PC-3 (cell line): ENCODE measurements around the gene LAG3. TPM values are rescaled to one million over a fixed set of nuclear protein-coding genes. Genes with fewer than 3 reads are reported as not detected.

Experiments
- ATAC-seq: fragments of 200-7000 bp; cut with Tn5 transposase; 2 replicates; pipeline ENCODE4 v1.9.1; 2020; ENCODE audit warnings: mild to moderate bottlenecking, moderate library complexity
- BruUV-seq: library from RNA; stranded (reverse); fragments of 400-500 nt; replicated peaks from 2 replicates; lab custom pipeline; 2021; lab: Mats Ljungman, UMichigan
- CTCF ChIA-PET: fragments of 300-600 bp; sonication (Branson Sonifier 250); formaldehyde crosslinking; loops from one replicate; lab custom pipeline; 2022; ENCODE audit warnings: antibody characterized with exemption; lab: Charles Lee
- POLR2A ChIA-PET: fragments of 300-600 bp; sonication (Branson Sonifier 250); formaldehyde crosslinking; loops from one replicate; lab custom pipeline; 2022; ENCODE audit warnings: antibody characterized with exemption; ENCODE audit not compliant: unreplicated experiment; lab: Charles Lee
- DNase-seq: peaks from one replicate; pipeline ENCODE4 v3.0.0-alpha.2; 2015
- H2AFZ ChIP-seq: fragments of 300-600 bp; sonication (generic); 2 replicates; pipeline ENCODE4 v1.6.0; 2016; ENCODE audit warnings: antibody characterized with exemption, low read length
- H3F3A ChIP-seq: fragments of 300-600 bp; sonication (generic); one replicate; pipeline ENCODE4 v1.6.0; 2017; ENCODE audit warnings: antibody characterized with exemption, low read length, control low read depth, mild to moderate bottlenecking; ENCODE audit not compliant: unreplicated experiment
- H3K27ac ChIP-seq: fragments of 300-600 bp; sonication (generic); 2 replicates; pipeline ENCODE4 v1.5.1; 2016; ENCODE audit warnings: mild to moderate bottlenecking, low read length
- H3K27me3 ChIP-seq: fragments of 300-600 bp; sonication (generic); 2 replicates; pipeline ENCODE4 v1.6.1; 2016; ENCODE audit warnings: low read length, mixed read lengths
- H3K36me3 ChIP-seq: fragments of 300-600 bp; sonication (generic); 2 replicates; pipeline ENCODE4 v1.6.1; 2016; ENCODE audit warnings: low read depth, mixed run types, low read length, mixed read lengths
- H3K4me1 ChIP-seq: fragments of 300-600 bp; sonication (generic); 2 replicates; pipeline ENCODE4 v1.5.1; 2016; ENCODE audit warnings: low read length; ENCODE audit not compliant: insufficient read depth
- H3K4me2 ChIP-seq: fragments of 300-600 bp; sonication (generic); 2 replicates; pipeline ENCODE4 v1.6.0; 2016; ENCODE audit warnings: low read length
- H3K4me3 ChIP-seq: fragments of 300-600 bp; sonication (generic); 2 replicates; pipeline ENCODE4 v1.5.1; 2016; ENCODE audit warnings: mild to moderate bottlenecking, low read length, mixed read lengths
- H3K79me2 ChIP-seq: fragments of 300-600 bp; sonication (generic); 2 replicates; pipeline ENCODE4 v1.6.1; 2017; ENCODE audit warnings: low read length, mixed read lengths
- H3K9ac ChIP-seq: fragments of 300-600 bp; sonication (generic); 2 replicates; pipeline ENCODE4 v1.6.0; 2016; ENCODE audit warnings: mild to moderate bottlenecking, low read length
- H3K9me2 ChIP-seq: fragments of 300-600 bp; sonication (generic); replicated peaks from 2 replicates; pipeline ENCODE4 v1.6.1; 2016; ENCODE audit warnings: mixed run types, low read length, mixed read lengths
- H3K9me3 ChIP-seq: fragments of 300-600 bp; sonication (generic); 2 replicates; pipeline ENCODE4 v1.6.1; 2016; ENCODE audit warnings: low read length, mixed read lengths
- H4K20me1 ChIP-seq: fragments of 300-600 bp; sonication (generic); 2 replicates; pipeline ENCODE4 v1.6.1; 2016; ENCODE audit warnings: low read length, mixed read lengths
- EZH2 ChIP-seq: fragments of 300-600 bp; sonication (generic); IDR thresholded peaks from one replicate; pipeline ENCODE4 v1.6.1; 2017; ENCODE audit warnings: antibody characterized with exemption, mild to moderate bottlenecking, low read length; ENCODE audit not compliant: unreplicated experiment
- EZH2phosphoT487 ChIP-seq: fragments of 300-600 bp; sonication (generic); IDR thresholded peaks from 2 replicates; pipeline ENCODE4 v1.6.1; 2018; ENCODE audit warnings: mild to moderate bottlenecking, antibody characterized with exemption, low read length, borderline replicate concordance
- intact Hi-C: fragments of 100-400 bp; cut with micrococcal nuclease; formaldehyde crosslinking; loops from 2 replicates; pipeline ENCODE4 v1.9.0; 2023
- total RNA-seq: library from RNA; depleted of rRNA; stranded (reverse); fragments of >200 nt; gene quantifications from 2 replicates; pipeline ENCODE4 v1.2.3, GENCODE V29; 2014; rRNA removed
- TF ChIP-seq, protein P1 (sequence below): fragments of 300-600 bp; sonication (generic); conservative IDR thresholded peaks from 2 replicates; pipeline ENCODE4 v1.5.1; 2017; ENCODE audit warnings: antibody characterized with exemption, low read depth, mild to moderate bottlenecking, low read length

Gene LAG3
- total RNA-seq, 1 experiment from 2014 or later = 0.58 TPM

- Histone ChIP-seq H4K20me1 (no peaks in the 10 kb centered on the region), H3K9me3 (no peaks in the 10 kb centered on the region), H3K36me3 (no peaks in the 10 kb centered on the region), H3F3A (no peaks in the 10 kb centered on the region), H3K4me3 (no peak overlapping the region), H3K9ac (no peak overlapping the region), H3K9me2 (no peaks in the 10 kb centered on the region), H3K4me2 (peak overlapping the region; percentile 55), H2AFZ (peak overlapping the region; percentile 52; the same call in 1 of the 2 replicates), H3K79me2 (no peaks in the 10 kb centered on the region), H3K27ac (no peak overlapping the region), H3K27me3 (no peaks in the 10 kb centered on the region), H3K4me1 (peaks cover 5% of the 10 kb centered on the region; the same call in 1 of the 2 replicates)
- DNase-seq = peak; percentile 60
- POLR2A ChIA-PET = no interaction called here
- no TSS peak for BruUV-seq
- intact Hi-C loops = no loop called here
- CTCF ChIA-PET = no interaction called here
- ATAC-seq = peak; percentile 51; the same call in 1 of the 2 replicates
- TF ChIP-seq EZH2 (no peak), EZH2phosphoT487 (no peak)
- TF ChIP-seq, protein P1, sequence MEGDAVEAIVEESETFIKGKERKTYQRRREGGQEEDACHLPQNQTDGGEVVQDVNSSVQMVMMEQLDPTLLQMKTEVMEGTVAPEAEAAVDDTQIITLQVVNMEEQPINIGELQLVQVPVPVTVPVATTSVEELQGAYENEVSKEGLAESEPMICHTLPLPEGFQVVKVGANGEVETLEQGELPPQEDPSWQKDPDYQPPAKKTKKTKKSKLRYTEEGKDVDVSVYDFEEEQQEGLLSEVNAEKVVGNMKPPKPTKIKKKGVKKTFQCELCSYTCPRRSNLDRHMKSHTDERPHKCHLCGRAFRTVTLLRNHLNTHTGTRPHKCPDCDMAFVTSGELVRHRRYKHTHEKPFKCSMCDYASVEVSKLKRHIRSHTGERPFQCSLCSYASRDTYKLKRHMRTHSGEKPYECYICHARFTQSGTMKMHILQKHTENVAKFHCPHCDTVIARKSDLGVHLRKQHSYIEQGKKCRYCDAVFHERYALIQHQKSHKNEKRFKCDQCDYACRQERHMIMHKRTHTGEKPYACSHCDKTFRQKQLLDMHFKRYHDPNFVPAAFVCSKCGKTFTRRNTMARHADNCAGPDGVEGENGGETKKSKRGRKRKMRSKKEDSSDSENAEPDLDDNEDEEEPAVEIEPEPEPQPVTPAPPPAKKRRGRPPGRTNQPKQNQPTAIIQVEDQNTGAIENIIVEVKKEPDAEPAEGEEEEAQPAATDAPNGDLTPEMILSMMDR = no peak
Observed at GRCh38 chr12:6827437-6827911, 55.2 kb downstream of the LAG3 start.

Other genes starting within 250 kb of the LAG3 start
- gene GAPDH, start 238.0 kb upstream of the LAG3 start, total RNA-seq = 6,976 and 7,326 TPM in 2 replicates
- gene IFFO1, start 216.5 kb upstream of the LAG3 start, total RNA-seq = 0.11 and 1.0 TPM in 2 replicates
- 63.3 and 83.8 TPM in 2 replicates for gene NOP2, start 204.2 kb upstream of the LAG3 start, total RNA-seq
- 216 and 231 TPM in 2 replicates for gene CHD4, start 165.1 kb upstream of the LAG3 start, total RNA-seq
- gene LPAR5, start 136.6 kb upstream of the LAG3 start, total RNA-seq = 2.3 and 4.3 TPM in 2 replicates
- gene ACRBP, start 125.1 kb upstream of the LAG3 start, total RNA-seq = 0.77 TPM in 1 of 2 replicates, not detected in the other
- 17.0 and 23.8 TPM in 2 replicates for gene ING4, start 109.4 kb upstream of the LAG3 start, total RNA-seq
- 19.6 and 22.3 TPM in 2 replicates for gene ZNF384, start 83.1 kb upstream of the LAG3 start, total RNA-seq
- not detected in 2 replicates for gene PIANP, start 71.7 kb upstream of the LAG3 start, total RNA-seq
- 82.3 and 86.9 TPM in 2 replicates for gene COPS7A, start 48.5 kb upstream of the LAG3 start, total RNA-seq
- gene MLF2, start 19.4 kb upstream of the LAG3 start, total RNA-seq = 222 and 248 TPM in 2 replicates
- gene PTMS, start 6.2 kb upstream of the LAG3 start, total RNA-seq = 46.4 and 84.7 TPM in 2 replicates
- gene CD4, start 17.0 kb downstream of the LAG3 start, total RNA-seq = 0.23 TPM in 1 of 2 replicates, not detected in the other
- gene GPR162, start 49.3 kb downstream of the LAG3 start, total RNA-seq = not detected in 2 replicates
- gene P3H3, start 55.9 kb downstream of the LAG3 start, total RNA-seq = 9.3 and 24.4 TPM in 2 replicates
- gene GNB3, start 68.4 kb downstream of the LAG3 start, total RNA-seq = 1.8 TPM in 1 of 2 replicates, not detected in the other
- gene CDCA3, start 78.8 kb downstream of the LAG3 start, total RNA-seq = 52.1 and 92.0 TPM in 2 replicates
- gene USP5, start 79.6 kb downstream of the LAG3 start, total RNA-seq = 107 and 113 TPM in 2 replicates
- 1,259 and 1,708 TPM in 2 replicates for gene TPI1, start 95.0 kb downstream of the LAG3 start, total RNA-seq
- 8.4 and 9.2 TPM in 2 replicates for gene SPSB2, start 100.8 kb downstream of the LAG3 start, total RNA-seq
- 5.1 and 13.6 TPM in 2 replicates for gene LRRC23, start 132.3 kb downstream of the LAG3 start, total RNA-seq
- gene ENO2, start 142.1 kb downstream of the LAG3 start, total RNA-seq = 30.2 and 35.2 TPM in 2 replicates
- gene ATN1, start 155.4 kb downstream of the LAG3 start, total RNA-seq = 11.6 and 41.5 TPM in 2 replicates
- gene RNU7-1, start 171.3 kb downstream of the LAG3 start, total RNA-seq = not detected in 2 replicates
- gene C12orf57, start 171.5 kb downstream of the LAG3 start, total RNA-seq = 125 and 130 TPM in 2 replicates
- gene PTPN6, start 178.8 kb downstream of the LAG3 start, total RNA-seq = 22.5 and 28.4 TPM in 2 replicates
- gene PHB2, start 198.1 kb downstream of the LAG3 start, total RNA-seq = 353 and 376 TPM in 2 replicates
- gene EMG1, start 198.4 kb downstream of the LAG3 start, total RNA-seq = 40.7 and 44.3 TPM in 2 replicates
- gene LPCAT3, start 246.0 kb downstream of the LAG3 start, total RNA-seq = 16.3 and 21.5 TPM in 2 replicates